ENCODE results near the gene MYOCD. TPM values are rescaled to one million over a fixed set of nuclear protein-coding genes. Genes with fewer than 3 reads are reported as not detected.

The MYOCD gene
- total RNA-seq, 1 donor from 2014 or later, result 11.9 TPM

- H3K4me1 Mint-ChIP-seq (ENCODE audit: low read depth), result peaks cover 11% of the 10 kb centered on the region
- H3K4me3 Mint-ChIP-seq (ENCODE audit: unreplicated experiment), result no peak overlapping the region
- H3K27ac Mint-ChIP-seq (ENCODE audit: unreplicated experiment), result no peak overlapping the region
Measured at GRCh38 chr17:12756786-12757185, 91.1 kb downstream of the MYOCD start.

GRCh38 chr17:12759090-12759489, 93.4 kb downstream of the MYOCD start:
- Mint-ChIP-seq H3K4me3 (ENCODE audit: unreplicated experiment) (no peak overlapping the region), H3K4me1 (ENCODE audit: low read depth) (peaks cover 11% of the 10 kb centered on the region), H3K36me3 (ENCODE audit: low read depth) (peaks cover 27% of the 10 kb centered on the region), H3K9me3 (ENCODE audit: low read depth) (no peaks in the 10 kb centered on the region), H3K27me3 (ENCODE audit: low read depth) (no peaks in the 10 kb centered on the region), H3K27ac (ENCODE audit: unreplicated experiment) (no peak overlapping the region)
- no peak for TF ChIP-seq CTCF (IDR thresholded peaks at IDR 0.05)
- no peak for DNase-seq (ENCODE audit: low spot score)

More at GRCh38 chr17:12756786-12757185, 91.1 kb downstream of the MYOCD start:
- no peak for DNase-seq (ENCODE audit: low spot score)
- no peaks in the 10 kb centered on the region for H3K27me3 Mint-ChIP-seq (ENCODE audit: low read depth)
- no peaks in the 10 kb centered on the region for H3K9me3 Mint-ChIP-seq (ENCODE audit: low read depth)
- peaks cover 25% of the 10 kb centered on the region for H3K36me3 Mint-ChIP-seq (ENCODE audit: low read depth)
- no peak for TF ChIP-seq CTCF (IDR thresholded peaks at IDR 0.05)

- no peak overlapping the region for H3K4me3 Mint-ChIP-seq (ENCODE audit: unreplicated experiment)
- H3K27ac Mint-ChIP-seq (ENCODE audit: unreplicated experiment), result no peak overlapping the region
- H3K36me3 Mint-ChIP-seq (ENCODE audit: low read depth), result peaks cover 14% of the 10 kb centered on the region
- H3K27me3 Mint-ChIP-seq (ENCODE audit: low read depth), result no peaks in the 10 kb centered on the region
- peaks cover 6% of the 10 kb centered on the region for H3K4me1 Mint-ChIP-seq (ENCODE audit: low read depth)
- no peaks in the 10 kb centered on the region for H3K9me3 Mint-ChIP-seq (ENCODE audit: low read depth)
- TF ChIP-seq CTCF (IDR thresholded peaks at IDR 0.05), result no peak
- no peak for DNase-seq (ENCODE audit: low spot score)
Measured at GRCh38 chr17:12765548-12765947, 99.9 kb downstream of the MYOCD start.

GRCh38 chr17:12768255-12768654, 102.6 kb downstream of the MYOCD start:
- Mint-ChIP-seq H3K4me3 (ENCODE audit: unreplicated experiment) (no peak overlapping the region), H3K9me3 (ENCODE audit: low read depth) (no peaks in the 10 kb centered on the region), H3K4me1 (ENCODE audit: low read depth) (peaks cover 6% of the 10 kb centered on the region), H3K27ac (ENCODE audit: unreplicated experiment) (no peak overlapping the region), H3K36me3 (ENCODE audit: low read depth) (peaks cover 5% of the 10 kb centered on the region), H3K27me3 (ENCODE audit: low read depth) (no peaks in the 10 kb centered on the region)
- no peak for TF ChIP-seq CTCF (IDR thresholded peaks at IDR 0.05)
- no peak for DNase-seq (ENCODE audit: low spot score)

- H3K36me3 Mint-ChIP-seq (ENCODE audit: low read depth), result no peaks in the 10 kb centered on the region
- no peak overlapping the region for H3K27ac Mint-ChIP-seq (ENCODE audit: unreplicated experiment)
- H3K27me3 Mint-ChIP-seq (ENCODE audit: low read depth), result no peaks in the 10 kb centered on the region
- no peak overlapping the region for H3K4me3 Mint-ChIP-seq (ENCODE audit: unreplicated experiment)
- H3K4me1 Mint-ChIP-seq (ENCODE audit: low read depth), result peaks cover 6% of the 10 kb centered on the region
- no peak for DNase-seq (ENCODE audit: low spot score)
- TF ChIP-seq CTCF (IDR thresholded peaks at IDR 0.05), result no peak
- H3K9me3 Mint-ChIP-seq (ENCODE audit: low read depth), result no peaks in the 10 kb centered on the region
Measured at GRCh38 chr17:12769981-12770380, 104.3 kb downstream of the MYOCD start.

Measured in chondrocyte (in vitro differentiated cells).